HCT116 (cell line): ENCODE measurements around the gene TRIAP1. TPM values are rescaled to one million over a fixed set of nuclear protein-coding genes. Genes with fewer than 3 reads are reported as not detected.

ENCODE experiments used
- ATAC-seq: fragments of 200-7000 bp; cut with Tn5 transposase; 2 replicates; pipeline ENCODE4 v1.9.1; 2020; ENCODE audit warnings: mild to moderate bottlenecking, moderate library complexity
- BruUV-seq: library from RNA; stranded (reverse); fragments of 400-500 nt; replicated peaks from 2 replicates; lab custom pipeline; 2021; lab: Mats Ljungman, UMichigan
- CTCF ChIA-PET: fragments of 300-600 bp; sonication (Branson Sonifier 250); formaldehyde crosslinking; loops from one replicate; lab custom pipeline; 2021; ENCODE audit warnings: antibody characterized with exemption; lab: Charles Lee
- POLR2A ChIA-PET: fragments of 300-600, 350-600 bp; sonication (Branson Sonifier 250); formaldehyde crosslinking; loops from one replicate; lab custom pipeline; 2021; ENCODE audit warnings: antibody characterized with exemption; lab: Charles Lee
- RAD21 ChIA-PET, 2 experiments: fragments of 300-600 bp; sonication (Branson Sonifier 250); formaldehyde crosslinking; loops; one replicate each; lab custom pipeline; 2023; ENCODE audit warnings: low total read pairs in 2 of 2; ENCODE audit not compliant: uncharacterized antibody in 2 of 2, unreplicated experiment in 2 of 2, low non-redundant PET in 1 of 2; lab: Charles Lee
- DNase-seq: peaks from one replicate; pipeline ENCODE4 v3.0.0-alpha.2; 2010; ENCODE audit warnings: low read depth, low spot score
- H2AFZ ChIP-seq: fragments of 200-600 bp; shearing (Covaris generic), sonication (generic); 2 replicates; pipeline ENCODE4 v1.6.1; 2017; ENCODE audit warnings: low read depth, mixed run types, mixed read lengths, antibody characterized with exemption, low read length; ENCODE audit not compliant: poor library complexity, severe bottlenecking
- H3K27ac ChIP-seq: 2 replicates; pipeline ENCODE4 v1.5.1; 2012; ENCODE audit warnings: low read depth, low read length
- H3K27me3 ChIP-seq: fragments of 200-600 bp; sonication (generic); 2 replicates; pipeline ENCODE4 v1.6.1; 2016; ENCODE audit warnings: mixed run types, low read length, mixed read lengths; ENCODE audit not compliant: insufficient read depth
- H3K36me3 ChIP-seq, 2 experiments: fragments of 200-500 bp in 1 of 2; fragments of 200-600 bp in 1 of 2; sonication (Bioruptor generic) in 1 of 2; sonication (generic) in 1 of 2; 2 replicates each; pipeline versions ENCODE4 v1.5.1 to v1.6.1; 2014 to 2016; ENCODE audit warnings: low read length in 2 of 2, inconsistent platforms in 1 of 2, mixed read lengths in 1 of 2, mixed run types in 1 of 2; ENCODE audit not compliant: insufficient read depth in 2 of 2, control insufficient read depth in 1 of 2
- H3K4me1 ChIP-seq, 2 experiments: fragments of 200-600 bp in 1 of 2; sonication (generic) in 1 of 2; 2 replicates each; pipeline versions ENCODE4 v1.5.1 to v1.6.1; 2012 to 2017; ENCODE audit warnings: low read length in 2 of 2, inconsistent platforms in 1 of 2, mild to moderate bottlenecking in 1 of 2, mixed read lengths in 1 of 2, mixed run types in 1 of 2, moderate library complexity in 1 of 2; ENCODE audit not compliant: insufficient read depth in 2 of 2, control insufficient read depth in 1 of 2
- H3K4me2 ChIP-seq: fragments of 200-600 bp; sonication (generic); 2 replicates; pipeline ENCODE4 v1.6.1; 2017; ENCODE audit warnings: mixed run types, low read length, mixed read lengths
- H3K4me3 ChIP-seq, 2 experiments: fragments of 200-600 bp in 1 of 2; sonication (generic) in 1 of 2; replicated peaks in 1 of 2; 2 replicates each; pipeline ENCODE4 v1.5.1; 2011 to 2016; ENCODE audit warnings: low read length in 2 of 2, control low read depth in 1 of 2, low read depth in 1 of 2, mild to moderate bottlenecking in 1 of 2, mixed read lengths in 1 of 2, mixed run types in 1 of 2
- H3K79me2 ChIP-seq: fragments of 200-600 bp; sonication (generic); 2 replicates; pipeline ENCODE4 v1.6.1; 2017; ENCODE audit warnings: mild to moderate bottlenecking, mixed run types, low read length, moderate library complexity, mixed read lengths; ENCODE audit not compliant: insufficient read depth
- H3K9ac ChIP-seq: fragments of 200-600 bp; sonication (generic); 2 replicates; pipeline ENCODE4 v1.6.1; 2016; ENCODE audit warnings: low read length, mixed read lengths
- H3K9me2 ChIP-seq: fragments of 200-600 bp; sonication (generic), shearing (Covaris generic); 2 replicates; pipeline ENCODE4 v1.6.1; 2017; ENCODE audit warnings: mixed run types, mild to moderate bottlenecking, moderate library complexity; ENCODE audit not compliant: insufficient read depth
- H3K9me3 ChIP-seq, 2 experiments: fragments of 200-500 bp in 1 of 2; fragments of 200-600 bp in 1 of 2; sonication (Bioruptor generic) in 1 of 2; sonication (generic) in 1 of 2; 2 replicates each; pipeline ENCODE4 v1.6.1; 2014 to 2017; ENCODE audit warnings: low read length in 2 of 2, mixed read lengths in 2 of 2, inconsistent platforms in 1 of 2, low read depth in 1 of 2, mild to moderate bottlenecking in 1 of 2, mixed run types in 1 of 2, moderate library complexity in 1 of 2; ENCODE audit not compliant: control insufficient read depth in 1 of 2, insufficient read depth in 1 of 2
- H4K20me1 ChIP-seq: fragments of 200-600 bp; sonication (generic), shearing (Covaris generic); 2 replicates; pipeline ENCODE4 v1.6.1; 2017; ENCODE audit warnings: mixed run types, mild to moderate bottlenecking, moderate library complexity; ENCODE audit not compliant: insufficient read depth
- CBX3 ChIP-seq: IDR thresholded peaks from 2 replicates; pipeline ENCODE4 v1.6.1; 2012; ENCODE audit warnings: low read depth
- CTCF ChIP-seq, 3 experiments: fragments of 200-600 bp in 1 of 3; sonication (generic) in 1 of 3; IDR thresholded peaks in 2 of 3; conservative IDR thresholded peaks in 1 of 3; 2 replicates each; pipeline ENCODE4 v1.5.1; 2012 to 2017; ENCODE audit warnings: low read depth in 2 of 3, low read length in 2 of 3, antibody characterized with exemption in 1 of 3, borderline replicate concordance in 1 of 3, control low read depth in 1 of 3, mild to moderate bottlenecking in 1 of 3, mixed read lengths in 1 of 3, mixed run types in 1 of 3, moderate library complexity in 1 of 3; ENCODE audit not compliant: insufficient read depth in 1 of 3
- EGR1 ChIP-seq: IDR thresholded peaks from 2 replicates; pipeline ENCODE4 v1.6.1; 2012; ENCODE audit warnings: low read depth
- EZH2 ChIP-seq: fragments of 200-600 bp; sonication (generic); IDR thresholded peaks from 2 replicates; pipeline ENCODE4 v1.6.1; 2017; ENCODE audit warnings: antibody characterized with exemption, mixed run types
- EZH2phosphoT487 ChIP-seq: fragments of 200-600 bp; IDR thresholded peaks from 2 replicates; pipeline ENCODE4 v1.6.1; 2018; ENCODE audit warnings: antibody characterized with exemption, borderline replicate concordance
- JUND ChIP-seq: IDR thresholded peaks from 2 replicates; pipeline ENCODE4 v1.6.1; 2012
- POLR2A ChIP-seq: IDR thresholded peaks from 2 replicates; pipeline ENCODE4 v1.7.0; 2011; ENCODE audit warnings: borderline replicate concordance; ENCODE audit not compliant: insufficient read depth, insufficient read length; ENCODE audit errors: extremely low read depth
- POLR2AphosphoS5 ChIP-seq: IDR thresholded peaks from 2 replicates; pipeline ENCODE4 v1.6.1; 2011; ENCODE audit warnings: mild to moderate bottlenecking, low read depth, low read length, moderate library complexity
- REST ChIP-seq: IDR thresholded peaks from 2 replicates; pipeline ENCODE4 v1.6.1; 2012; ENCODE audit warnings: low read depth
- SIN3A ChIP-seq: IDR thresholded peaks from 2 replicates; pipeline ENCODE4 v1.6.1; 2012; ENCODE audit warnings: low read depth
- SP1 ChIP-seq: IDR thresholded peaks from 2 replicates; pipeline ENCODE4 v1.6.1; 2012; ENCODE audit warnings: low read depth
- SRF ChIP-seq: IDR thresholded peaks from 2 replicates; pipeline ENCODE4 v1.6.1; 2012; ENCODE audit warnings: low read depth
- TCF7L2 ChIP-seq: IDR thresholded peaks from 2 replicates; pipeline ENCODE4 v1.7.0; 2011; ENCODE audit warnings: borderline replicate concordance, inconsistent platforms; ENCODE audit not compliant: insufficient read depth, insufficient read length; ENCODE audit errors: extremely low read depth
- YY1 ChIP-seq: IDR thresholded peaks from 2 replicates; pipeline ENCODE4 v1.6.1; 2011; ENCODE audit warnings: low read length, low read depth, moderate library complexity, mild to moderate bottlenecking; ENCODE audit not compliant: insufficient replicate concordance; ENCODE audit errors: extremely low read depth
- ZFX ChIP-seq: fragments of 450-650 bp; IDR thresholded peaks from 2 replicates; pipeline ENCODE4 v1.6.1; 2017
- ZNF274 ChIP-seq: fragments of 200-500 bp; sonication (Bioruptor generic); IDR thresholded peaks from 2 replicates; pipeline ENCODE4 v1.6.1; 2014; ENCODE audit warnings: mild to moderate bottlenecking, low read depth, low read length, inconsistent platforms
- intact Hi-C: fragments of 100-400 bp; cut with micrococcal nuclease; formaldehyde crosslinking; loops from 2 replicates; pipeline ENCODE4 v1.10.0; 2022
- total RNA-seq: library from RNA; stranded (reverse); gene quantifications from one replicate; pipeline ENCODE4 v1.2.1, GENCODE V29; 2021; ENCODE audit not compliant: unreplicated experiment
- TF ChIP-seq, protein P1 (sequence below): IDR thresholded peaks from 2 replicates; pipeline ENCODE4 v1.6.1; 2012
- TF ChIP-seq, protein P2 (sequence below): IDR thresholded peaks from 2 replicates; pipeline ENCODE4 v1.6.1; 2011; ENCODE audit warnings: mild to moderate bottlenecking, low read length, moderate library complexity; ENCODE audit not compliant: insufficient replicate concordance; ENCODE audit errors: extremely low read depth

The TRIAP1 gene
- total RNA-seq, 1 experiment from 2014 or later: 40.3 TPM

GRCh38 chr12:120481022-120481767, 35.0 kb upstream of the TRIAP1 start:
- no peaks in the 10 kb centered on the region for H3K9me3 ChIP-seq
- no peak overlapping the region for H3K4me3 ChIP-seq
- H3K36me3 ChIP-seq: no peaks in the 10 kb centered on the region
- peaks cover 0 to 2% of the 10 kb centered on the region in 2 experiments; a peak in 2 of 4 replicates for H3K4me1 ChIP-seq
- TF ChIP-seq SIN3A (no peak), REST (no peak), TCF7L2 (no peak), POLR2A (no peak), CTCF (IDR thresholded peaks at IDR 0.05 in 2 of 3, conservative IDR thresholded peaks at IDR 0.05 in 1 of 3; ENCODE audit: borderline replicate concordance in 1 of 3, insufficient read depth in 1 of 3, low read depth in 2 of 3, low read length in 2 of 3) (no peak), CBX3 (no peak), JUND (no peak), SP1 (no peak), EZH2phosphoT487 (no peak), POLR2AphosphoS5 (no peak), SRF (no peak), ZNF274 (no peak), EGR1 (no peak), ZFX (no peak), EZH2 (no peak), YY1 (no peak)
- TF ChIP-seq, protein P1, sequence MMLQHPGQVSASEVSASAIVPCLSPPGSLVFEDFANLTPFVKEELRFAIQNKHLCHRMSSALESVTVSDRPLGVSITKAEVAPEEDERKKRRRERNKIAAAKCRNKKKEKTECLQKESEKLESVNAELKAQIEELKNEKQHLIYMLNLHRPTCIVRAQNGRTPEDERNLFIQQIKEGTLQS: no peak
- TF ChIP-seq, protein P2, sequence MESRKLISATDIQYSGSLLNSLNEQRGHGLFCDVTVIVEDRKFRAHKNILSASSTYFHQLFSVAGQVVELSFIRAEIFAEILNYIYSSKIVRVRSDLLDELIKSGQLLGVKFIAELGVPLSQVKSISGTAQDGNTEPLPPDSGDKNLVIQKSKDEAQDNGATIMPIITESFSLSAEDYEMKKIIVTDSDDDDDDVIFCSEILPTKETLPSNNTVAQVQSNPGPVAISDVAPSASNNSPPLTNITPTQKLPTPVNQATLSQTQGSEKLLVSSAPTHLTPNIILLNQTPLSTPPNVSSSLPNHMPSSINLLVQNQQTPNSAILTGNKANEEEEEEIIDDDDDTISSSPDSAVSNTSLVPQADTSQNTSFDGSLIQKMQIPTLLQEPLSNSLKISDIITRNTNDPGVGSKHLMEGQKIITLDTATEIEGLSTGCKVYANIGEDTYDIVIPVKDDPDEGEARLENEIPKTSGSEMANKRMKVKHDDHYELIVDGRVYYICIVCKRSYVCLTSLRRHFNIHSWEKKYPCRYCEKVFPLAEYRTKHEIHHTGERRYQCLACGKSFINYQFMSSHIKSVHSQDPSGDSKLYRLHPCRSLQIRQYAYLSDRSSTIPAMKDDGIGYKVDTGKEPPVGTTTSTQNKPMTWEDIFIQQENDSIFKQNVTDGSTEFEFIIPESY: no peak
- TF ChIP-seq, all 23 proteins: peak for 0
- RAD21 ChIA-PET: no interaction called here
- no TSS peak for BruUV-seq
- H4K20me1 ChIP-seq: no peaks in the 10 kb centered on the region
- ATAC-seq (no peak), DNase-seq (no peak)
- no peak overlapping the region for H2AFZ ChIP-seq
- H3K4me2 ChIP-seq: no peak overlapping the region
- no peak overlapping the region for H3K9ac ChIP-seq
- no peaks in the 10 kb centered on the region for H3K79me2 ChIP-seq
- H3K9me2 ChIP-seq: no peaks in the 10 kb centered on the region
- POLR2A ChIA-PET: interaction anchor here (1.3 kb wide), 1 partner anchor 15 kb away, joined by 4 read pairs; the partner anchor contains the start of gene DYNLL1
- no peaks in the 10 kb centered on the region for H3K27me3 ChIP-seq
- intact Hi-C loops: no loop called here
- no peak overlapping the region for H3K27ac ChIP-seq
- CTCF ChIA-PET: no interaction called here
